H9 (cell line): ENCODE results near the gene SEMA7A. TPM values are rescaled to one million over a fixed set of nuclear protein-coding genes. Genes with fewer than 3 reads are reported as not detected.

Source experiments
- DNase-seq: peaks from one replicate; pipeline ENCODE4 v3.0.0-alpha.2; 2017
- H2AFZ ChIP-seq: one replicate; pipeline ENCODE4 v1.6.1; 2013; ENCODE audit warnings: mild to moderate bottlenecking, low read length, control low read depth, moderate library complexity
- H2AK5ac ChIP-seq: 2 replicates; pipeline ENCODE4 v1.6.1; 2013; ENCODE audit warnings: low read length, control low read depth, mixed read lengths; ENCODE audit not compliant: insufficient read length
- H2BK120ac ChIP-seq: one replicate; pipeline ENCODE4 v1.6.1; 2013; ENCODE audit warnings: low read depth, mild to moderate bottlenecking, low read length, control low read depth, inconsistent platforms; ENCODE audit not compliant: poor library complexity, severe bottlenecking
- H2BK12ac ChIP-seq: 2 replicates; pipeline ENCODE4 v1.6.1; 2013; ENCODE audit warnings: low read length, control low read depth, mixed read lengths, low read depth; ENCODE audit not compliant: insufficient read length
- H2BK15ac ChIP-seq: 2 replicates; pipeline ENCODE4 v1.6.1; 2013; ENCODE audit warnings: low read depth, low read length, control low read depth
- H2BK20ac ChIP-seq: one replicate; pipeline ENCODE4 v1.6.1; 2013; ENCODE audit warnings: low read depth, mild to moderate bottlenecking, low read length, control low read depth, inconsistent platforms; ENCODE audit not compliant: poor library complexity, severe bottlenecking
- H2BK5ac ChIP-seq: 2 replicates; pipeline ENCODE4 v1.6.1; 2013; ENCODE audit warnings: low read length, control low read depth, mixed read lengths; ENCODE audit not compliant: insufficient read length
- H3K14ac ChIP-seq: 2 replicates; pipeline ENCODE4 v1.6.1; 2013; ENCODE audit warnings: low read length, control low read depth; ENCODE audit not compliant: insufficient read depth
- H3K18ac ChIP-seq: 2 replicates; pipeline ENCODE4 v1.6.1; 2013; ENCODE audit warnings: low read depth, mild to moderate bottlenecking, mixed read lengths, low read length, control low read depth; ENCODE audit not compliant: insufficient read length
- H3K23ac ChIP-seq: 2 replicates; pipeline ENCODE4 v1.6.1; 2013; ENCODE audit warnings: low read length, control low read depth, mixed read lengths, low read depth; ENCODE audit not compliant: insufficient read length
- H3K23me2 ChIP-seq: 2 replicates; pipeline ENCODE4 v1.6.1; 2013; ENCODE audit warnings: low read depth, mild to moderate bottlenecking, mixed read lengths, low read length, control low read depth; ENCODE audit not compliant: insufficient read length, poor library complexity, severe bottlenecking
- H3K27ac ChIP-seq: 2 replicates; pipeline ENCODE4 v1.5.1; 2013; ENCODE audit warnings: low read length, control low read depth, mixed read lengths, low read depth; ENCODE audit not compliant: insufficient read length
- H3K27me3 ChIP-seq: 2 replicates; pipeline ENCODE4 v1.6.1; 2013; ENCODE audit warnings: low read length, control low read depth, inconsistent platforms; ENCODE audit not compliant: insufficient read depth
- H3K4ac ChIP-seq: 2 replicates; pipeline ENCODE4 v1.6.1; 2013; ENCODE audit warnings: low read depth, mild to moderate bottlenecking, control low read depth, inconsistent platforms, low read length, moderate library complexity
- H3K4me1 ChIP-seq: 2 replicates; pipeline ENCODE4 v1.6.1; 2013; ENCODE audit warnings: low read length, control low read depth, inconsistent platforms; ENCODE audit not compliant: insufficient read depth
- H3K4me2 ChIP-seq: 2 replicates; pipeline ENCODE4 v1.6.1; 2013; ENCODE audit warnings: low read length, control low read depth, mixed read lengths; ENCODE audit not compliant: insufficient read length, insufficient read depth
- H3K56ac ChIP-seq: 2 replicates; pipeline ENCODE4 v1.6.1; 2013; ENCODE audit warnings: low read depth, mild to moderate bottlenecking, mixed read lengths, low read length, control low read depth; ENCODE audit not compliant: insufficient read length
- H3K79me1 ChIP-seq: 2 replicates; pipeline ENCODE4 v1.6.1; 2013; ENCODE audit warnings: low read depth, mild to moderate bottlenecking, moderate library complexity, low read length, control low read depth, inconsistent platforms; ENCODE audit not compliant: insufficient read depth, poor library complexity, severe bottlenecking
- H3K79me2 ChIP-seq: 2 replicates; pipeline ENCODE4 v1.6.1; 2013; ENCODE audit warnings: low read length, control low read depth, inconsistent platforms; ENCODE audit not compliant: insufficient read depth
- H3K9ac ChIP-seq: 2 replicates; pipeline ENCODE4 v1.6.1; 2013; ENCODE audit warnings: low read length, control low read depth, mixed read lengths; ENCODE audit not compliant: insufficient read length; ENCODE audit errors: extremely low read depth
- H3K9me3 ChIP-seq: one replicate; pipeline ENCODE4 v1.6.1; 2013; ENCODE audit warnings: low read depth, low read length, inconsistent platforms; ENCODE audit not compliant: control insufficient read depth
- H3T11ph ChIP-seq: one replicate; pipeline ENCODE4 v1.6.1; 2013; ENCODE audit warnings: mild to moderate bottlenecking, low read length, control low read depth, inconsistent platforms
- H4K20me1 ChIP-seq: one replicate; pipeline ENCODE4 v1.6.1; 2013; ENCODE audit not compliant: control insufficient read depth, insufficient read length, insufficient read depth
- H4K5ac ChIP-seq: 2 replicates; pipeline ENCODE4 v1.6.1; 2013; ENCODE audit warnings: low read depth, mild to moderate bottlenecking, mixed read lengths, low read length, control low read depth; ENCODE audit not compliant: insufficient read length
- H4K8ac ChIP-seq: replicated peaks from 2 replicates; pipeline ENCODE4 v1.6.1; 2013; ENCODE audit warnings: low read length, control low read depth, mixed read lengths, low read depth; ENCODE audit not compliant: insufficient read length
- H4K91ac ChIP-seq: 2 replicates; pipeline ENCODE4 v1.6.1; 2013; ENCODE audit warnings: low read depth, mild to moderate bottlenecking, moderate library complexity, mixed read lengths, low read length, control low read depth; ENCODE audit not compliant: insufficient read length
- H3K27ac Mint-ChIP-seq, 3 experiments: 2 replicates in 2 of 3; 3 replicates in 1 of 3; pipeline ENCODE4 v1.8.0; 2020 to 2021; ENCODE audit warnings: mixed read lengths in 3 of 3, mild to moderate bottlenecking in 1 of 3, moderate library complexity in 1 of 3
- H3K27me3 Mint-ChIP-seq: 2 replicates; pipeline ENCODE4 v1.8.0; 2021; ENCODE audit warnings: low read depth, mild to moderate bottlenecking, moderate library complexity, mixed read lengths
- H3K36me3 Mint-ChIP-seq, 3 experiments: 2 replicates in 2 of 3; 3 replicates in 1 of 3; pipeline ENCODE4 v1.8.0; 2020 to 2021; ENCODE audit warnings: low read depth in 3 of 3, mixed read lengths in 3 of 3; ENCODE audit not compliant: insufficient read depth in 1 of 3
- H3K4me1 Mint-ChIP-seq, 2 experiments: 2 replicates each; pipeline ENCODE4 v1.8.0; 2020; ENCODE audit warnings: mixed read lengths in 2 of 2
- H3K4me3 Mint-ChIP-seq, 2 experiments: 2 replicates in 1 of 2; 3 replicates in 1 of 2; pipeline ENCODE4 v1.8.0; 2020 to 2021; ENCODE audit warnings: mild to moderate bottlenecking in 2 of 2, mixed read lengths in 2 of 2, moderate library complexity in 1 of 2
- H3K9me3 Mint-ChIP-seq, 2 experiments: 2 replicates in 1 of 2; 3 replicates in 1 of 2; pipeline ENCODE4 v1.8.0; 2020; ENCODE audit warnings: mild to moderate bottlenecking in 2 of 2, mixed read lengths in 2 of 2, moderate library complexity in 1 of 2
- CTCF ChIP-seq: fragments of 200-600 bp; sonication (generic); conservative IDR thresholded peaks from 3 replicates; pipeline ENCODE4 v1.8.0; 2021; ENCODE audit warnings: antibody characterized with exemption, mild to moderate bottlenecking
- WGBS: extraction: QIAGEN DNeasy Blood & Tissue Kit; methylation state at CpG from one replicate; pipeline ENCODE4 v1.1.7; 2013; ENCODE audit warnings: missing lambda C conversion rate, low lambda C conversion rate, mixed read lengths; ENCODE audit not compliant: insufficient read length; ENCODE audit errors: extremely low coverage; 5-methylcytosine and 5-hydroxymethylcytosine counted together
- total RNA-seq: library from RNA; stranded (reverse); gene quantifications from 2 replicates; pipeline ENCODE4 v1.2.1, GENCODE V29; 2021

SEMA7A gene
- total RNA-seq, 1 experiment from 2014 or later, result 5.7 TPM

GRCh38 chr15:74378848-74379247, 54.9 kb downstream of the SEMA7A start:
- Mint-ChIP-seq H3K9me3 (no peaks in the 10 kb centered on the region), H3K36me3 (no peaks in the 10 kb centered on the region), H3K4me1 (peaks cover 13 to 26% of the 10 kb centered on the region in 2 experiments), H3K27ac (no peak overlapping the region; a peak in 1 of 7 replicates), H3K4me3 (no peak overlapping the region), H3K27me3 (no peaks in the 10 kb centered on the region; the same call in none of the 2 replicates)
- H3K9me3 ChIP-seq, result no peaks in the 10 kb centered on the region
- H4K8ac ChIP-seq, result no peak overlapping the region
- no peak overlapping the region for H3K56ac ChIP-seq
- WGBS, result no CpG with 5 or more reads among the region's 9 CpGs
- DNase-seq, result peak; percentile 25
- H3K9ac ChIP-seq, result no peak overlapping the region
- H4K91ac ChIP-seq, result no peak overlapping the region
- H2BK120ac ChIP-seq, result no peak overlapping the region
- H2BK5ac ChIP-seq, result no peak overlapping the region
- H4K20me1 ChIP-seq, result no peaks in the 10 kb centered on the region
- H3K23ac ChIP-seq, result no peak overlapping the region
- H3K27me3 ChIP-seq, result no peaks in the 10 kb centered on the region
- H3K14ac ChIP-seq, result no peak overlapping the region
- no peaks in the 10 kb centered on the region; the same call in 1 of the 2 replicates for H3K4me1 ChIP-seq
- no peak overlapping the region for H2BK12ac ChIP-seq
- H3K4me2 ChIP-seq, result no peak overlapping the region
- peaks cover 9% of the 10 kb centered on the region for H3K23me2 ChIP-seq
- H2AK5ac ChIP-seq, result no peak overlapping the region
- no peaks in the 10 kb centered on the region for H3K79me1 ChIP-seq
- H3K27ac ChIP-seq, result no peak overlapping the region
- H2BK20ac ChIP-seq, result no peak overlapping the region
- no peak overlapping the region for H4K5ac ChIP-seq
- no peak for TF ChIP-seq CTCF
- H3K18ac ChIP-seq, result no peak overlapping the region
- H3K79me2 ChIP-seq, result no peaks in the 10 kb centered on the region
- no peak overlapping the region for H3K4ac ChIP-seq
- H2AFZ ChIP-seq, result no peak overlapping the region
- H2BK15ac ChIP-seq, result no peak overlapping the region
- H3T11ph ChIP-seq, result no peak overlapping the region
